Activated T-helper 1 cell treated with anti-CD3 and anti-CD28 coated beads, Interleukin-2, amount 50 U/mL, for 16 hours (primary cell): Measurements from ENCODE around the gene KIRREL3.

Experiments used
- DNase-seq, 2 donors: peaks; one replicate each; pipeline ENCODE4 v3.0.0-alpha.2; 2020; ENCODE audit warnings: low read depth in 1 of 2, low spot score in 1 of 2

Gene KIRREL3

DNA sequence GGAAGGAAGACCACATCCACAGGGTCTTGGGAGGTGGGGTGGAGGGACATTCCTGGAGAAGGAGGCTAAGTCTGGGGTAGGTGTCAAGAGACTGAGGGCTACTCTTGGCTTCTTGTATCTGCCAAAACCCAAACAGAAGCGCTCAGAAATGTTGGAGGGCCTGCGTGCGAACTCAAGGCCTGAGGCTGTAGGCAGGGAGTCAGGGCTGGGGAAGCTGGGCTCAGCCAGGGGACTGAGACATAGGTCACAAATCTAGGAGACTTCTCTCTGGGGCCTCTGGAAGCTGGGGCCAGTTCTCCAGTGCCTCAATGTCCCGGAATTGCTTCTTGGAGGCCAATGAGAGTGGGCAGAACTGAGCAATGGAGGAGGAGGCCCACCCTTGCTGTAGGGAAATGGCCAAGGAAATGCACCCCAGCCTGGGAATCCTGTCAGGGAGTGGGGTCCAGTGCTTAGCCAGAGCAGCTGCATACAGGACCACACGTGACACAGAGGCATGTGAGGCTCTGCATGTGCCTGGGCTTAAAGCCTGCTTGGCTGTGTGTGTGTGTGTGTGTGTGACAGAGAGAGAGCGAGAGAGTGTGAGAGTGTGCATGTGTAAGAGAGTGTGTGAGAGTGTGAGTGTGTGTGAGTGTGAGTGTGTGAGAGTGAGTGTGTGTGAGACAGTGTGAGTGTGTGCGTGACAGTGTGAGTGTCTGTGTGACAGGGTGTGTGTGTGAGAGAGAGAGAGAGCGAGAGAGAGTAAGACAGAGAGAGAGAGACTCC, 503.8 kb downstream of the KIRREL3 start:
- DNase-seq: no peak

GRCh38 chr11:126495281-126496220, 505.0 kb downstream of the KIRREL3 start:
- DNase-seq: no peak

DNA sequence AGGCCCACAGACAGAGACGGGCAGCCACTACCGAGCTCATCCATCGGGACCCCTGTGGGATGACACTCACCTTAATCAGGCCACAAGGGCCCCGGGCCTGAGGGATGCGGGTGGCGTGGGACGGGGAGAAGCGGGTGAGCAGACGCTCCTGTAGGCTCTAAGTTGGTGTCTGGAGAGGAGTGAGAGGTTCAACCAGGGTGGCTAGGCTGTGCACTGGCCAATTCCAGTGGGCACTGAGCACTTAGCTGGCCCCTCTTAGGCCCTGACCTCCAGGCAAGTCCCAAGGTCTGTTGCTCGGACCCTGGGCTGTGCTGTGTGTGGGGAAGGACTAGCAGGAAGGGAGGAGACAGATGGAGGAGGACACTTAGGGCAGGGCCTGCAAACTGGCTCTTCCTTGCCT, 505.7 kb downstream of the KIRREL3 start:
- no peak for DNase-seq

- no peak for DNase-seq
Measured at GRCh38 chr11:126492331-126493082, 508.1 kb downstream of the KIRREL3 start.

GRCh38 chr11:126491092-126491491, 509.5 kb downstream of the KIRREL3 start:
- DNase-seq: no peak

DNA sequence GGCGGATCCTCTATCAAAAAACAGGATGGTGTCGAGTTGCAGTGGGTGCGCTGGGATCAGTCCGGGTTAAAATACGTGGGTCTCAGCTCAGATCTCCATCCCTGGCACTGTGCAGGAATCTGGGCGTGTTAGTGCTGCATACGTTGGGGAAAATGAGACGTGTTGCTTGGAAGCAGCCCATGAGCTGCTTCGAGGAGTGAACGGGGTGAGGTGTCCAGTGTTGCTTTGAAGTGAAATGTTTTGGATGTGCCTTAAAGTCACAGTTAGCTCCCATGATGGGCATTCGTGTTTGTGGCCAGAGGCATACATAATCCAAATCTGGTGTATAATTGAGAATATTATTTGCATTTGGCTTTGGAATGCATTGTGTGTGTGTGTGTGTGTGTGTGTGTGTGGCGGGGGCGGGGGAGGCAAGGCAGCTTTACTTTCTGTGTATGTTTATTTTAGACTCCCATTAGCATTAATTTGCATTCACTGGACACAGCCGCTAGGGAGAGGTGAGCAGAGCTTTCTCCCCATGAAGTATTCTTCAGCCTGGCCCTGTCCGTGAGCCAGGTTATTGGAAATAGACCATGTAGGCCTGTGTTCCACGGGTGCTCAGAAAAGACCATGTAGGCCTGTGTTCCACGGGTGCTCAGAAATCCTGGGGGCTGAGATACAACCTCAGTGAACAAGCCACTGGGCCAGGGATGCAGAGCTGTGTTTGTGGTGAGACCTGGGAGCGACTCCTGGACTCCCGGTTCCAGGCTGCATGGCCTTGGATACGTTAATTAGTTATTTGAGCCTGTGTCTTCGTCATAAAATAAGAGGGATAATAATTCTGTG, 510.5 kb downstream of the KIRREL3 start:
- DNase-seq: no peak

GRCh38 chr11:126488591-126489370, 511.8 kb downstream of the KIRREL3 start:
- DNase-seq: no peak

DNA sequence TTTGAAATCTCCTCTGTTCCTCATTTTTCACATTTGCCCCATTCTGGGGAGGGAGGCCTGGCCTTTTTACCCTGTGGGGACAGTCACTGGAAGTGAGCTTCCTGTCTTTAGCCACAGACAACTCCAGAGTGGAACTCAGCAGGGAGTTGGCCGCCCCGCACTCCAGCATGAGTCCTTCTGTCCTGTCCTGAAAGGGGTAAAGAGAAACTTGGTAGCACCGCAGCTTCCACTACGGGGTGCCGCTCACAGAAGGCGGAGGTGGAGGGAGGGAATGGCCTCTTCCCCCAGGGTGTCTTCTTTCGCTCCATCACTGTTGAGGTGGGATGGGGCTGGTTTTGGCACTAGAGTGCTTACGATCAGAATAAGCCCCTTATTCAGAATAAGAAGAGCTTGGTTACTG, 512.9 kb downstream of the KIRREL3 start:
- no peak for DNase-seq

DNA sequence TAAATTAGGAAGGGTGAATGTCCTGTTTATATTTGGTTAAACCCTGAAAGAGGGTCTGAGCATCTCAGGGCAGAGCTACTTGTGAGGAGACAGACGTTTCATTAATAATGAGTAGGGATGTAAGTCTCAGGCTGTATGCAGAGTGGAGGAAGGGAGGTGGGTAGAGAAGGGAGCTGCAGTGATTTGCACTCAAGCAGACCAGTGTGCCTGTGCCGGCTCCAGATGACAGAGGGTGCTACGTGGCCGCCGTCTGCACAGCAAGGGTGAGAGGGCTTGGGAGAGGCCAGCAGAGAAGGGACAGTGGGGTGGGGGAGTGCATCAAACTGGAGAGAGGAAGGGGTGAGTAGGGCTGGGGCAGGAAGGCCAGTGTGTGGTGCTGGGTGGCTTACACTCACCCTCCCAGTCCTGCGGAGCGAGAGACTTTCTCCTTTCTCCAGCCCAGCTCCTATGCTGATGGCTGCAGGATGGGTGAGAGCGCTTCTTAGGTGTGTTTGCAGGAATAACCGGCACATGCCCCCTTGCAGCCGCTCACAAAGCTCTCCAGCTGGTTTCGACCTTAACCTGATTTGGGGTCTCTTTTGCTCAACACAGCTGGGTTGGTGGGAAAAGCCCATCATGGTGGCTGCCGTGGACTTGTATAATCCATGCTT, 514.5 kb downstream of the KIRREL3 start:
- no peak for DNase-seq

DNA sequence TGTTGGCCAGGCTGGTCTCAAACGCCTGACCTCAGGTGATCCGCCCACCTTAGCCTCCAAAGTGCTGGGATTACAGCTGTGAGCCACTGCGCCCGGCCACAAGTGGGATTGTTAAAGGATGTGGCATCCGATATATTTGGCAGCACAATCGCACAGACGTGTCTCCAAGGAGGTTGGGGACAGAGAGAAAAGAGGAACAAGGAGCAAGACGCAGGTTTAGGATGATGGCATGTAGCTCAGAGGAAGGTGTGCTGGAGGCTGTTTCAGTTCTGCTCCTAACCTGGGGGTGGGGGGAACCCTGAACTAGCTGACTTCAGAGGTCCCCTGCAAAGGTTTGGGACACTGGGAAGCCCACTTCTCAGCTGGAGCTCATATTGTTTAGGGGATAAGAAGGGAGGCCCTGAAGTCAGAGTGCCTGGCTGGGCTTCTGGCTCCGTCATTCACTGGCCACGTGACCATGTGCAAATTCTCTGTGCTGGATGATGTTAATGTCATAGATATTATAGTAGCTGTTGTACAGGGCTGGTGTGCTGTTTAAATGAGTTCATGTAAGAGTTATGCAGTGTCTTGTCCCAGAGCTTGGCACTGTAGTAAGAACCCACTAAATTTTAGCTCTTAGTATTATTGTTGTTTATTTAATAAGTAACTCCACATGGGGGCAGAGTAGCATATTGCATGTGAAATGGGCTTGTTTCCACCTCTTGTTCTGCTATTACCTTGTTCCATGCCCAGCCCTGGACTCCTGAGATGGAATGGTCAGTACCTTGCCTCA, 515.4 kb downstream of the KIRREL3 start:
- no peak for DNase-seq

GRCh38 chr11:126484266-126484665, 516.3 kb downstream of the KIRREL3 start:
- no peak for DNase-seq

DNA sequence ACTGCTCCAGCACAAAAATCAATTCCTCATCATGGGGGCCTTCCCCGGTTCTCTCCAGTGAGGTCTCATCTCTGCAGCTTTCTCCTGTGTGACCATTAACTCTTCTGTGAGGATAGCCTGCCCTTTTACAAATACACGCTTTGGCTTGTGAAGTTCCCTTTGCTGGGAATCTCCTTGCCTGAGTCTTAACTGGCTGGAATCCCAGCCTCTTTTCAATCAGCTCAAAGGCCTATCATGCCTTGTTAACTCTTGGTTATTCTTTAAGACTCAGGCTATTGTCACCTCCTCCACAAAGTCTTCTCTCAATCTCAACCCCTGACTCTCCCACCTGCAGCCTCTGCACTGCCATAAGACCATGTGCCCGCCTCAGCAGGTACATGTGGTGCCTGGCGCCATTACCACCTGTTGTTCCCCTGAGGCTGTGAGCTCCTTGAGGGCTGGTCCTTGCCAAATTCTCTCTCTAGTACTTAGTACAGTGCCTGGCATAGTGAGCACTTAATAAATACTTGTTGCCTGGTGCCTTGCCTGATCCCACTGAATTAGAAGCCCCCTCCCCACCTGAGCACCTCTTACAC, 516.9 kb downstream of the KIRREL3 start:
- DNase-seq: no peak

- no peak for DNase-seq
Measured at GRCh38 chr11:126482586-126483108, 517.9 kb downstream of the KIRREL3 start.

DNA sequence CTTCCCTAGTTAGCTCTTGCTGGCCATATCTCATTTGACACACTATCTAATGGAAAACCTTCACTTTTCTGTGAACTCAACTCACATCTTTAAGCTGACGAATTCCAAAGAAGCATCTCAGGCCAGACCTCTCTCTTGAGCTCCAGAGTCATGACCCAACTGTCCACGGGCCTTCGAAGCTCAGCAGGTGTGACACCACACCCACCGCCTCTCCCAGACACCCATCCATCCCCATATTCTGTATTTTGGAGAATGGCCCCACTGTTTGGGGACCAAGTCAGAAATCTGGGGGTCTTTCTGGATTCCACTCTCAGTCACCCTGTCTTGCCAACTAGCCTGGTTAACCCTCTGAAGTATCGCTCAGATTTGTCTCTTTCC, 519.3 kb downstream of the KIRREL3 start:
- DNase-seq: no peak

DNA sequence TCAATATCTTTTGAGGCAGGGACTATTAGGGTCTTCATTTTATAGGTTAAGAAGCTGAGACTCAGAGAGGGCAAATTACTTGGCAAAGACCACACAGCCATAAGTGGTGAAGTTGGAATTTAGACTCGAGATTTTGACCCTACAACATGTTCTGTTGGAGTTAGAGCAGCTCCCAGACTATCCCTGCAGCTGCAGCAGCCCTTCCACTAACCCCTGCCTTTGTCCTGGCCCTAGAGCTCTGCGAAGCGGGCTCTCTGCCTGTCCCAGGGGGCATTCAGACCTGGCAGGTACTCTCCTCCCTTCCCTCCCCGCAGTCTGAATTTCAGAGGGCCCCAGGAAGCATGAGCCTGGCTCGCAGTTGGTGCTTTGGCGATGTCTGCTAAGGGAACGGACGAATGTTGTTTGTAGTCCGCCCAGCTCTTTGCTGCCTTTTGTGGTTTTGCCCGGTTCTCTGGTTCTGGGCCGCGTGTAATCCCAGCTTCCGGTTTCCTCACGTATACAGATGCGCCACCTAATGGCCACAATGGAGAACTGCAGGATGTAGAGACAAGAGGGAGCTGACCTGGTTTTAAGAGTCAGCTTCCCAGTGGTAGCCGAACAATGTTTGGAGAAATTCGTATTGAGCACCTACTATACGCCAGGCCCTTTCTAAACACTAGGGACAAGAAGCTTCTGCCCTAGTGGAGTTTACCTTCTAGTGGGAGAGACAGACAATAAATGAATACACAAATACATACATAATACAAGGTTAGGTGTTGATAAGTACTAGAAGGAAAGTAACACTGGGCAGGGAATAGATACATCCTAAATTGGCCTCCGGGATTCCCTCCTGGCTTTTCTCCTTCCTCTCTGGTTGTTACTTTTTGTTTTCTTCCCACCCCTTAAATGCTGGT, 519.9 kb downstream of the KIRREL3 start:
- DNase-seq: peak; percentile 37 to 50

DNA sequence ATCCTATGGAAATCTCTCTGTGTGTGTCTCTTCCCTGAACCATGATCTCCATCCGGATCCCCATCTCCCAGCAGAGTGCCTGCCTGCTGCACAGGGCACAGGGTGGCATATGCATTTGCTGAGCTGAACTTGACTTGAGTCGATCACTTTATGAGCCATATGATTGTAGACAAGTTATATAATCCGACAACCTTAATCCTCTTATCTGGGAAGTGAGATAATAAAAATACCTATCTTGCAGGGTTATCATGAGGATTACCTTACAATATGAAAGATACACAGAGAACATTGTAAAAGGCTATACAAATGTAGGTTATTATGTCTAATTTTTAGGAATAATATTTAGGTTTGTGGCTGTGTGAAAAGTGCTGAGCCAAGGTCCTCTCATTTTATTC, 520.6 kb downstream of the KIRREL3 start:
- DNase-seq: no peak
